Activated CD4-positive, alpha-beta T cell treated with anti-CD3 and anti-CD28 coated beads, Interleukin-2, amount 50 U/mL, for 48 hours (primary cell): Measurements from ENCODE around the gene ADORA2A.

Experiments used
- DNase-seq, 2 experiments: peaks; one replicate each; pipeline ENCODE4 v3.0.0-alpha.2; 2020

The ADORA2A gene

GRCh38 chr22:24427500-24428164 lies at the start of gene ADORA2A:
ADORA2A (plus strand) TSS chr22:24427599; CDS start chr22:24433405, 5,806 bp downstream.
- DNase-seq = peak; percentile 82 to 87

DNA sequence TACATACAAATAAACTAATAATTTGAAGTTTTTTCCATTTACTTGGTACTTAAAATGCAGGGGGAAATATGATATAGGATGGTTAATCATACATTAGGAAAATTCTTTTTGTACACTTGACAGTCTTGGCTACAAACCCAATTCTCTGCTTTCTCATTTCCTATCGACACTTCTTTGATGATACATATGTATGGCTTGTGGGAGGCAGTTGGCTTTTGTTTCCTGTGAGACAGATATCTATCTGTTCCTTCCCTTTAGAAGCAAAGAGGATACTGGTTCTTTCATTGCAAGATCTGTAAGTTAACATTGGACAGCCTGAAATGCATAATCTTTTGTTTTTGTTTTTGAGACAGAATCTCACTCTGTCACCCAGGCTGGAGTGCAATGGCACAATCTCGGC lies 47.9 kb upstream of the ADORA2A start:
- no peak for DNase-seq

GRCh38 chr22:24380220-24380904 lies 47.0 kb upstream of the ADORA2A start:
- DNase-seq = no peak

DNA sequence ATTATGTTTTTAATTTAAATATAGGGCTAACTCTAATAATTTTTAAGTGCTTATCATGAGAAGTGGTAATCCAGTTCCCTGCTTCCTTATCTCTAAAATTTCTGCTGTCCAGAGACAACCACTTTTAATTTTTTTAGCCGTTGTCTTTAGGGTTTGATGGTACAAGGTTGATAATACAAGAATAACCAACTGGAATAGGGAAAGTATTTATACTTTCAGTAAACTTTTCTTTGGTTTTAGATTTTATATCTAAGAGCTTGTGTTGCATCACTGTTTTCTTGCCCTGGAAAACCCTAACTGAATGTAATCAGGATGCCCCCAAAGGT lies 46.5 kb upstream of the ADORA2A start:
- DNase-seq = no peak

DNA sequence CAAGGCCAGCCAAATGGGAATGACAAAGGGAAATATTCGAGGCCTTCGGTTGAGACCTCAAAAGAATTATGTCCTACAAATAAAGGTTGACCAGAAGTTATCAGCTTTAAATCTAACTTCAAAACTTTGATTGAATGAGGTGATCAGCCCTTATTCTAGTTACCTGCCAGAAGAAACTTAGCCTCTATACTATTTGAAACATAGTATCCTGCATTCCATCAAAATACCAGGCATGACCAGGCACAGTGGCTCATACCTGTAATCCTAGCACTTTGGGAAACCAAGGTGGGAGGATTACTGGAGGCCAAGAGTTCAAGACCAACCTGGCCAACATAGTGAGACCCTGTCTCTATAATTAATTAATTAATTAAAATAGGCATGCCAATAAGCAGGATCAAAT lies 44.3 kb upstream of the ADORA2A start:
- DNase-seq = no peak

DNA sequence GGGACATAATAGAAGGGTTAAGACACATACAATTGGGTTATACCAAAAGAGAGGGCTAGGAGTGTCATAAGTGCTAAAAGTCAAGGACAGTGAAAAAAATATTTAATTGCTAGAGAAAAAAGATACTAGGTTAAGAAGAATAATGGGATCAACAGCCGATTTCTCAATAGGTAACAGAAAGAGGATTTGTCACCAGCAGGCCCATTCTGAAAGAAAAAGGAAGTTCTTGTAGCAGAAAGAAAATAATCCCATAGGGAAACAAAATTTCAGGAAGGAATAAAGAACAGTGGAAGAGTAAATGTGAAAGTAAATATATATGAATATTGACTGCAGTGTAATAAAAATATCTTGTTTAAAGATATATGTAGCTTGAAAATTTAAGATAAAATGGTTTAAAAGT lies 43.3 kb upstream of the ADORA2A start:
- no peak for DNase-seq

DNA sequence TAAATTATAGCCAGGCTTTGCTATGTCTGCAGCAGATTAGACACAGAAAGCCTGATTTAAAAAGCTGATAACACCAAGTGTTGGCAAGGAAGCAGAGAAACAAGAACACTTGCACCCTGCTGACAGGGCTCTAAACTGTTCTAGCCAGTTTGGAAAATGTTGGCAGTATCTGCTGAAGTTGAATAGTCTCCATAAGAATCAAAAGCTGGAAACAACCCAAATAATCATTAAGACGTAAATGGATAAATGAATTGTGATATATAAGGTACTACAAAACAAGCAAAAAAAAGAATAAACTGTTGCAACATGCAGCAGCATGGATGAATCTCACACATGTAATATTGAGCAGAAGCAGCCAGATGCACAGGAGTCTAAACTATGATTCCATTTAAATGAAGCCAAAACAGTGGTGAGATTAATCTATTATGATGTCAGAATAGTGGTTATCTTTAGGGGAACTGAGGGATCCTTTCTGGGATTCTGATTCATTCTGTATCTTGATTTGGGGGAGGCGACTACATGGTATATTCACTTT lies 40.4 kb upstream of the ADORA2A start:
- DNase-seq = no peak

- DNase-seq = no peak
These were observed 37.7 kb upstream of the ADORA2A start for GRCh38 chr22:24389680-24390079.

GRCh38 chr22:24390156-24390555 lies 37.2 kb upstream of the ADORA2A start:
- no peak for DNase-seq

- DNase-seq = no peak
These were observed 36.8 kb upstream of the ADORA2A start for GRCh38 chr22:24390576-24390975.

DNA sequence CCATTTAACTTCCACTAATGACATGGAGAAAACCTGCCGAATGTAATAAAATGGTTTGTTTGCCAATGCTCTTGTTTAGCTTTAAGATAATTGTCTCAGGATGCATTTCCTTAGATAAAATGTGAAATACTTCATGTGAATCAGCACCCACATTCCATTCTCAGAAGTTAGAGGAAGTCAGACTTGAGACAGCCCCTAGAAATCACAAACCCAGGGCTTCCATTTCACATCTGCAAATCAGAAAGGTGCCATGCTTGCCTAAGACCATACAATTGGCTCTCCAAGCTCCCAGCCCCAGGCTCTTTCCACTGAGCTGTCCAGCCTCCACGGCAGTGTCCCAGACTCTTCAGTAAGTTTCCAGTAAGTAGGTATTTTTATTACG lies 35.6 kb upstream of the ADORA2A start:
- no peak for DNase-seq

- DNase-seq = no peak
These were observed 35.0 kb upstream of the ADORA2A start for GRCh38 chr22:24392218-24392931.

DNA sequence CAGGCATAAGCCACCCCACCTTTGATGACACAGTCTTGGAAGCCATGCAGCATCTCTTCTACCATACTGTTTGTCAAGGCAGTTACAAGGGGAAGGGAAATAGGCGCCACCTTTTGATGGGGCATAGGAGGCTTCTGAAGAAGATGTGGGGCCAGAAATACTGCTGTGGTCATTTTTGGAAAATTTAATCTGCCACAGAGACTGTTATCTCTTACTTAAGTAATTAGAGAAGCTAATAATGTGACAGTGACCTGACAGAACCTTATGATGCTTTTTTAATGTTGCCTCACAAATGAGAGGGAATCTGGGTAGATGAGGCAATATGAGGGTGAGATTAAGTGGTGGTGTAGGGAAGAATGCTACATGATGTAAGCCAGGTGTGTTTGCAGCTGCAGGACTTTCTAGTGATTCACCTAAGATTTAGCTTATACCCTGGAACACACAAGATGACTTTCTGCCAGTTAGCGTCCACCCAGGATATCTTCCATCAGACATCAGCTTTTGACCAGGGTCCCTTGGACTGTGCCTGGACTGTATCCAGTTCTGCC lies 34.3 kb upstream of the ADORA2A start:
- no peak for DNase-seq

DNA sequence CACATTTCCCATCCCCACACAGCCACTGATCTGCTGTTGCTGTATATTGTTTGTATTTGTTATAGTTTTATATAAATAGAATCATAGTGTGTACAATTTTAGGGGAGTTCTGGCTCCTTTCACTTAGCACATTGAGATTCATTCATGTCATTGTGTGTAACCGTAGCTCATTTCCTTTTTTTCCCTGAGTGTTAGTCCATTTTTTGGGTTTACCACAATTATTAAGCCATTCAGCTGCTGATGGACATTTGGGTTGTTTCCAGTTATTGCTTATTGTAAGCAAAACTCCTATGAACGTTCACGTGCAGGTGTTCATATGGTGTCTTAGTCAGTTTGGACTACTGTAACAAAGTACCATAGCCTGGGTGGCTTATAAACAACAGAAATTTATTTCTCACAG lies 33.6 kb upstream of the ADORA2A start:
- DNase-seq = no peak

GRCh38 chr22:24394254-24394653 lies 33.1 kb upstream of the ADORA2A start:
- no peak for DNase-seq

GRCh38 chr22:24398409-24398808 lies 29.0 kb upstream of the ADORA2A start:
- DNase-seq = no peak

DNA sequence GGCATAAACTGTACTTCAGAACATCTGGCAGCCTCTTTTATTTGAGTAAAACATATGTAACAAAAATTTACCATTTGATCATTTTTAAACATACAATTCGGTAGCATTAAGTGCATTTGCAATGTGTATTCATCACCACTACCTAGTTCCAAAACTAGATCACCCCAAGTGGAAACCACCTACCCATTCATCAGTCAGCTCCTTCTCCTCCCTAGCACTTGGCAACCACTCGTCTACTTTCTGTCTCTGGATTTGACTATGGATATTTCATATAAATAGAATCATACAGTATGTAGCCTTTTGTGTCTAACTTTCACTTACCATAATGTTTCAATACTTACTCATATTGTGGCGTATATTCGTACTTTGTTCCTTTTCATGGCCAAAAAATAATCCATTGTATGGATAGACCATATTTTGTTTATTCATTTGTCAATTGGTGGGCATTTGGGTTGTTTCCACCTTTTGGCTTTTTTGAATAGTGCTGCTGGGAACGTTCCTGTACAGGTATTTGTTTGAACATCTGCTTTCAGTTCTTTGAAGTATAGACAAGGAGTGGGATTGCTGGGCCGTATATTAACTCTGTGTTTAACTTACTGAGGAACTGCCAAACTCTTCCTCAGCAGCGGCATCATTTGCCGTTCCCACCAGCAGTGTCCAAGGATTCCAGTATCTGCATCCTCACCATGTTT lies 27.2 kb upstream of the ADORA2A start:
- no peak for DNase-seq

- DNase-seq = no peak
These were observed 26.4 kb upstream of the ADORA2A start for GRCh38 chr22:24400726-24401596.

DNA sequence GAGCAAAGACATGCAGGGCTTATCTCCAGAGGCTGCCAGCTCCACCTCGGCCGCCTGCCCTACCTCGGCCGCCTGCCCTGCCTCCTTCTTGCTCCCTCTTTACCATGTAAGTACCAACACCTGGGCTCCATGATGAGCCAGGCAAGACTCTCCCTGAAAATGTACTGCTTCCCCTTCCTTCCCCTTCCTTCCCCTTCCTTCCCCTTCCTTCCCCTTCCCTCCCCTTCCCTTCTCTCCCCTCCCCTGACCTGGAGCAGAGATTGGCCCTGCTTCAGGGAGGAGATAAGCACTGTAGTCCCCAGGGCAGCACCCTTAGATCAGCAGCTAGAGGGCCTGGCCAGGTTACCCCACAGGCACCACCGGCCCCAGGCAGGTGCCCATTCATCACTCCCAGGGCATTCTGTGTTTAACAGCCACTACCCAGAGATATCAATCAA lies 25.4 kb upstream of the ADORA2A start:
- DNase-seq = no peak

- DNase-seq = no peak
These were observed 24.8 kb upstream of the ADORA2A start for GRCh38 chr22:24402460-24403192.

GRCh38 chr22:24403346-24403745 lies 24.1 kb upstream of the ADORA2A start:
- no peak for DNase-seq
